HG03060 (cell line): ENCODE data around the gene PHF2.
"Not testable (repeated sequence)": the region's sequence is repeated elsewhere in the genome, so short reads cannot be mapped to it uniquely, and the experiment has no call there.

Experiments
- ATAC-seq: cut with Tn5 transposase; IDR thresholded peaks from one replicate; pipeline ENCODE4 v1.9.1; 2021; ENCODE audit warnings: low read depth, moderate number of reproducible peaks; ENCODE audit not compliant: unreplicated experiment

PHF2 gene

DNA sequence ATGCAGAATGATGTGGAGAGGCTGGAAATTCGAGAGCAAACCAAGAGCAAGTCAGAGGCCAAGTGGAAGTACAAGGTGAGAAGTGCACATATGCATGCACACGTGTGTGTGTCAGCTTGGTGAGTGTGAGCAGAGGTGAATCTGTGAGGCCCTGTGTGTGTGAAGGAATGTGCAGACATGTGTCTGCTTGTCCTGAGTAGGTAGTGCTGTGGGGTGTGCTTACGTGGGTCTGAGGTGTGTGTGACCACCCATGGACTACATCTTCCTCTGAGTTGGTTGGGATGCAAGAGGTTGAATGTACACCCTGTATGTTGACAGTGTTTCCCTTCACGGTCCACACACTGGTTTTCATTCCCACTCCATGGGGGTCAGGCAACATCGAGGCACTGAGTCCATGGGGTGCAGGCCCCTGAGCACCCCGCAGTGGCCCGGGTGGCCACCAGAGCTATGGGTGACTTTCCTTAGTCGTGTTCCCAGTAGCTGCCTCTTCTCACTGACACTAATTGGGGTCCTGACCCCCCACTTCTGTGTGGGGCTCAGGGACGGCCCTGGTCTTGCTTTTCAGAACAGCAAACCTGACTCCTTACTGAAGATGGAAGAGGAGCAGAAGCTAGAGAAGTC, 86.7 kb downstream of the PHF2 start:
- no peak for ATAC-seq

DNA sequence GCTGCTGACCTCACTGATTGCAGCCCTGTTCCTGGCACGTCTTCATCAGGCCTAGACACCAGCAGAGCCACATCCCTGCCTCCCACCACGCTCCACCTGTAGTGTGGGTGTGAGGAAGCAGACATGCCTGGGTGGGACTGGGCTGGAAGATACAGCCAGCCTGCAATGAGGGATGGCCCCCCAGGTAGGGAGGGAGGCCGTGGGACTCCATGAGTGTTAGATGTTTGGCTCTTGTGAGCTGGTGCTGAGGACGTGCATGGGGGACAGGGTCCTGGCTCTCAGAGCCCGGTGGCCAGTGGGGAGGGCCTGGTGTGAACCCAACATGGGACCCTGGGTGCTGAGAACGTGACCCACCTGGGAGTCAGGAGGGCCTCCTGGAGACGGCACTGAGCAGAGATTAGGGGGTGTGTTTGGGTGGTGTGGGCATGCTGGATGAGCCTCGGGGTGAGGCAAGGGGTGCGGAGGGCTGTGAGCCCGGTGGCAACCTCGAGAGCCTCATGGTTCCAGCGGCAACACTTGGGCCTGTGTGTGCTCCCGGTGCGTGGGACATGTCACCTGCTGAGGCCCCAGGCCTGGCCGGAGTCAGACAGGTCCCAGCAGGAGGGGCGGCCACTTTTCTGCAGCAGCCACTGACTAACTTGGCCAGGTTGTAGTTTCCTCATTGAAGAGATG, 87.6 kb downstream of the PHF2 start:
- ATAC-seq = no peak

DNA sequence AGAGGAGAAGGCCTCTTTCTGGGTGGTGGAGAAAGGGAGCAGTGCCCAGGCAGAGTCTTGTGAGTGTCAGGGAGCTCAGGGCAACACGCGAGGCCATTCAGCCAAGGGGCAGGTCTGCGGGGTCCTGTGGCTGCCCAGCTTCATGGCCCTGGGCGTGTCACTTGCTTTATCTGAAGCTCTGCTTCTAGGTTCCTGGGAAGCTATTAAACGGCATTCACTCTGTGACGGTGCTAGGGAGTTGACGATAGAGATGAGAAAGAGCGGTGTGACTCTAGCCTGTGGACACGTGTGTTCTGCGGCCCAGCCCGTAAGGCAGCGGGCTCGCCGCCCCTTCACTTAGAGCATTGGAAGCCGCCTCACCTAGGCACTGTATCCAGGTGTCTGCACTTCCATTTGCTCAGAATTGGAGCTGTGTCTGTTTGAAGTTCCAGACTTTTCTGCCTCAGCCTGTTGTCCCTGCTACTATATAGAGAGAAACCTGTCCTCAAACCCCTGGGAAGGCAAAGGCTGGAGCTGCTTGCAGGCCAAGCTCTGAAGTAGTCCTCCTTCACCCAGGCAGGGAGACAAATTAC, 88.3 kb downstream of the PHF2 start:
- no peak for ATAC-seq

DNA sequence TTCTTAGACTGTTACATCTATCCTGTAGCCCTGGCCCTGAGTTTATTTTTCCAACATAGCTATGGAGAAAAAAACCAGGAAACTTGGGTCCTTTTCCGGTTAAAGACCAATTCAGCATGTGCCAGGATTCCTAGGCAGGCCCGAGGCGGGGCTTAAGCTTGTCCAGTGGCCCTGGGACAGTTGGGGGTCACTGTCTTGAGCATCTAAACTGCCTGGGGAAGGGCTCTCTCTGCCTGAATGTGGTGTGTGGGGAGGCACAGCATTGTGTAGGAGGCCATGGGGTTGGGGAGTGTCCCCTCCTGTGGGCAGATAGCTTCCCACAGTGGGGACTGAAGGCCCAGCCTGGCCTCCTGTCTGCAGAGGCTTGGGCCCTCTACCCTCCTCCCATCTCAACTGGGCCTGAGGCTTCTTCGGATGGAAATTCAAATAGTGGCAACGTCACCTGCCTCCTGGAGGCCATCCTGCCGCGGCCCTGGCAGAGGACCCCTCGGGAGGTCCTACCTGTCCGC, 88.8 kb downstream of the PHF2 start:
- ATAC-seq = no peak

DNA sequence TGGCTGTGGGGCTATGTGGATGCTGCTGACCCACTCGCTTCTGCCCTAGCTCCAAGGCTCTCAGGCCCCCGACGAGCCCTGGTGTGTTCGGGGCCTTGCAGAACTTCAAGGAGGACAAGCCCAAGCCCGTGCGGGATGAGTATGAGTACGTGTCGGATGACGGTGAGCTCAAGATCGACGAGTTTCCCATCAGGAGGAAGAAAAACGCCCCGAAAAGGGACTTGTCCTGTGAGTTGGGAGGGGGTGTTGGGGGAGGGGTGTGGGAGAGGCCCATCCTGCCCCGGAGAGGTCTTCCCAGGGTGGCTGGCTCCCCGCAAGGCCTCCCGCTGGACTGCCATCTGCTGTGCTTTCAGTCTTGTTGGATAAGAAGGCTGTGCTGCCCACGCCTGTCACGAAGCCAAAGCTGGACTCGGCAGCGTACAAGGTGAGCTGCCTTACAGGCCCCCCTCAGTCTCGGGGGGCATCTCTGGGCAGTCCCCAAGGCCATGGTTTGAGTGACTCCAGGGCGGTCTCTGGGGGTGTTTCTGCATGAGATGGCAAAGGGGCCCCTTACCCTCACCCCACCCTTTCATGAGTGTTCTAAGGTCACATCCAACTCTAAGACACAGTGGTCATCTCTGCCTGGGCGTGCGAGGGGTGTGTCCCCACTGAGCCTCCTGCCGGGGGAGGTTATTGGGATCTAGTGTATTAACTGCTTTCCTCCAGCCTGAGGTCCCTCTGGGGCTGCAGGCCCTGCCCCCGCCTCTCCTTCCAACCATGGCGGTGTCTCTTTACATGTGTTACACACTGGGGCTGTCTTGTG, 89.5 kb downstream of the PHF2 start:
- no peak for ATAC-seq

DNA sequence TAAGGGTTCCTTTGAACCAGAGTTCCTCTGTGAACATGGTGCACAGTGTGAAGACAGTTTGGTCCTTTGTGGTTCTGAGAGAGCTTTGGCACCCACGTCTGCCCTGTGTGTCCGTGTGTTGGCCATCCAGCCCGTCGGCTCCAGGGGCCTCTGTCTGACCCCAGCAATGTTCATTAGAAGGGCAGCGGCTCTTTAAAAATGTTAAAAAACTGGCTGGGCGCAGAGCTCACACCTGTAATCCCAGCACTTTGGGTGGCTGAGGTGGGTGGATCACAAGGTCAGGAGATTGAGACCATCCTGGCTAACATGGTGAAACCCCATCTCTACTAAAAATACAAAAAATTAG, 90.0 kb downstream of the PHF2 start:
- not testable (repeated sequence) for ATAC-seq

DNA sequence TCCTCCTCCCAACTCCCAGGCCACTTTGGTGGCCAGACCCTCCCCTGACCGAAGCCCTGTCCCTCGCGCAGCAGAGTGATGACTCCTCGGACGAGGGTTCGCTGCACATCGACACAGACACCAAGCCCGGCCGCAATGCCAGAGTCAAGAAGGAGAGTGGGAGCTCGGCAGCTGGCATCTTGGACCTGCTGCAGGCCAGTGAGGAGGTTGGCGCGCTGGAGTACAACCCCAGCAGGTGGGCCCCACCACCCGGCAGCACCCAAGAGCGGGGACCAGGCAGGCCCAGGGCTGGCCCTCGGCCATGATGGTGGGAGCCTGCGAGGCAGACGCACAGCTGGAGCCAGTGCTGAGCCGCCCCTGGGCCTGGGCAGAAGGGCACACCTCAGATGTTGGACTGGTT, 90.6 kb downstream of the PHF2 start:
- no peak for ATAC-seq

DNA sequence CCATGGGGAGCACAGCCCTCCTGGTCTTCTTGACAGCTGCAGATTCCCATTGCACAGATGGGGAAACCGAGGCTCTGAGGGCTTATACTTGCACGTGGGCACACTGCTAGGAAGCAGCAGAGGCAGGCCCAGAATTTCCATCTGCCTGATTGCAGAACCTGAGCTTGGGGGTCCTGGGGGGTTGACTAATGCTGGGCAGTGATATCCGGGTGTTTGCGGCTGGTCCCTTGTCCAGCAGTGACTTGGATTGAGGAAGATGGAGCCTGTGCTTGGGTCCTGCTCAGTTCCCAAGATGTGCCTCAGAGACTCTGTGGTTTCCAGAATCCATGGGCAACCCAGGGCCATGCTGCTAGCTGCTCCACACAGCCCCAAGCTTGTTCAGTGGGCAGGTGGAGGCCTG, 91.2 kb downstream of the PHF2 start:
- ATAC-seq = no peak

DNA sequence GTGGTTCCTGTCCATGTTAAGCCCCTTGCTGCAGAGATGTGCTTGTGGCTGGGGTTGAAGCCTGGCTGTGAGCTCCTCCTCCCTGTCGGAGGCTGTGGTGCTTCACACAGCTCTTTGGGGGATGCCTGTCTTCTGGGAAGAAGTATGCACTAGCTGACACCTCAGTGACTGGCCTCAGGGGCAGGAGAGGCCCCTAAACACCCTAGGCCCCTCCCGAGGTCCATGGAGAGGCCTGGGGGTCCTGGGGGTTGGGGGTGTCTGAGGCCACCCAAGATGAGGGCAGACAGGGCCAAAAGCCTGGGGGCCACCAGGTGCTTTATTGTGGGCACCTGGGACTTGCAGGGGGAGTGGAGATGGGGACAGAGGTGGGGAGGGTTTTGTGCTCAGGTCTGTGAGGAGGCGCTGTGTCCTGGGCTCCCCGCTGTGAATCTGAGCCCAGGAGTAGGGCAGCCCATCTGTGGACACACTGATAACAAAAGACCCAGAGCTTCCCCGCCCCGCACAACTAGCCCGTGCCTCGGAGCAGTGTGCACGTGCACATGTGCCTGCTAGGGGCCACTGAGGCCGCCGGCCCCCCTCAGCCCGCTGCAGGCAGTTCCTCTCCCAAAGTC, 92.0 kb downstream of the PHF2 start:
- ATAC-seq = no peak

DNA sequence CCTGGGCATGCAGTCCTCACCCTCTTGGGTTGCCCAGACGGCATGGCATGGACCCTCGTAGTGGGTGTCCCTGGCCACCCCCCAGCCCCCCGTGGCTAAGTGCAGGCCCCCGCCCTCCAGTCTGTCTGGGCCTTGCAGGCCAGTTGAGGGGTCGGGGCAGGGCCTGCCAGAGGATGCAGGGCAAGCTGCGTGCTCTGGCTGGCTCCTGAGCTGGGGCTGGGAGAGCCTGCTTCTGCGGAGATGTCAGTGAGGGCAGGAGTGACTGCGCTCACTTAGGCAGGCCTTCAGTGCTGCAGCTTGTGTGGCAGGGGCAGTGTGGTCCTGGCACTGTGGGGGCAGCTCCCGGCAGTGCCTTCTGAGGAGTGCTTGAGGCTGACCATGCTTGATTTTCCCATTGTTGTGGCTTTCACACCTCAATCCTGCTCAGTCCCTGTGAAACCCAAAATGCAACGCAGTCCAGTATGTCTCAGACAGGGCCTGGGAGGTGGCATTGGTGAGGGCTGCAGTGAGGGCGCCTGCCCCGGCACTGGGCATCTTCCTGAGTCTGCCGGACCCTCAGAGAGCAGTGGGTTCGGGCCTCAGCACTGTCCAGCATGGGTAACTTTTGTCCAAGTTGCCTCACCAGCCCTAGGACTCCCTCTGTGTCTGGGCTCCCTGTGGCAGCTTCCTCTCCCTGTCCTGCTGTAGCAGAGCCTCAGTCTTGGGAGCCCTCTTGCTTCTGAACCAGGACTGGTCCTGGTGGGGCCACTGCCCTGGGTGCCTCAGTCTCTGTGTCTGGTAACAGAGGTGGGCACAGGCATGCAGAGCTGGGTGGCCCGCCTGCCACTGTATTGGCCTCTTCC, 93.0 kb downstream of the PHF2 start:
- no peak for ATAC-seq

DNA sequence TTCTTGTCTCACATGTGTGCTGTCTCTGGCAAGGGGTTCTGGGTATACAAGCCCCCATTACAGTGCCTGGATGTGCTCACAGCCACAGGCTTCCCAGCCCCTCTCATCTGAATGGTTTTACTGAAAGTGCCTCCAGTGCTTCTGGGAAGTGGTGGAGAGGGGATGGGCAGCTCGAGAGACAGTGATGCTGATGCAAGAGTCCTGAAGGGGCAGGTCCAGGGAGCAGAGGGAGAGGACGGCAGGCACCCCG, 93.5 kb downstream of the PHF2 start:
- no peak for ATAC-seq

DNA sequence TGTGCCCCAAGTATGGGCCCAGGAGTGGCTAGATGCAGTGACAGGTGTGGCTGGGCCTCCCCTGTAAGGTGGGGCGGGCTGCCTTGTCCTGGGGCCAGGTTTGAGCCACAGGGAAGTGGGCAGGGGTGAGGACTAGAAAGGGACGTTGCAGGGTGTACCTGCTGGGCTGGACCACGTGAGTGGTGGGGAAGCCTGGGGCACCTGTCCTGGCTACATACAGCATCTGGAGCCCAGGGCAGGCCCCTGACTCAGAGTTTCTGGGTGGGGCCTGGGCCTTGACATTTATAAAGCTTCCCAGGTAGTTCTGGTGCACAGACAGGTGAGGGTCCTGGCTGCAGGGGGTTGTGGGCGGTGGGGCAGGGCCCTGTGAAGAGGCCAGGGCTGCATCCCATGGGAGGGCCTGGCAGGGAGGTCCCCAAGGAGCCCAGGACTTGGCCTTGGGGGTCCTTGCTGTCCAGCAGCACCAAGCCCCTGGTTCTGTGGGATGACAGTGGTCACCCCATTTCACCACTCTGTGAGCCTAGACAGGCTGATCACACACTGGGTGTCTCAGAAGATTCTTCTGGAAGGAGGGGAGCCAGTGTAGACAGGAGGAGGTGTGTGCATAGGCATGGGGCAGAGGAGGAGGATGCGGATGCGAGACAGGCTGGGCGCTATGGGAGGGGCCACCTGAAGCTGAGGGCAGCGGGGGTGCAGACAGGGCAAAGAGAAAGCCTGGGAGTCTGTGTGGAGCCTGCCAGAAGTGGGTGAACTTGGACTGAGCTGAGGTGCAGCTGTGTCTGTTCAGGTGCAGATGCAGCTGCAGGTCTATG, 94.0 kb downstream of the PHF2 start:
- no peak for ATAC-seq

DNA sequence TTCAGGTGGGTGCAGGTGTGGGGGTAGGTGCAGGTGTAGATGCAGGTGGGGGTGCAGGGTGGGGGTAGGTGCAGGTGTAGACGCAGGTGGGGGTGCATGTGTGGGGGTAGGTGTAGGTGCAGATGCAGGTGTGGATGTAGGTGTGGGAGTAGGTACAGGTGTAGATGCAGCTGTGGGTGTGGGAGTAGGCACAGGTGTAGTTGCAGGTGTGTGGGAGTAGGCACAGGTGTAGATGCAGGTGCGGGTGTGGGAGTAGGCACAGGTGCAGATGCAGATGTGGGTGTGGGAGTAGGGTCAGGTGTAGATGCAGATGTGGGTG, 94.6 kb downstream of the PHF2 start:
- no peak for ATAC-seq

DNA sequence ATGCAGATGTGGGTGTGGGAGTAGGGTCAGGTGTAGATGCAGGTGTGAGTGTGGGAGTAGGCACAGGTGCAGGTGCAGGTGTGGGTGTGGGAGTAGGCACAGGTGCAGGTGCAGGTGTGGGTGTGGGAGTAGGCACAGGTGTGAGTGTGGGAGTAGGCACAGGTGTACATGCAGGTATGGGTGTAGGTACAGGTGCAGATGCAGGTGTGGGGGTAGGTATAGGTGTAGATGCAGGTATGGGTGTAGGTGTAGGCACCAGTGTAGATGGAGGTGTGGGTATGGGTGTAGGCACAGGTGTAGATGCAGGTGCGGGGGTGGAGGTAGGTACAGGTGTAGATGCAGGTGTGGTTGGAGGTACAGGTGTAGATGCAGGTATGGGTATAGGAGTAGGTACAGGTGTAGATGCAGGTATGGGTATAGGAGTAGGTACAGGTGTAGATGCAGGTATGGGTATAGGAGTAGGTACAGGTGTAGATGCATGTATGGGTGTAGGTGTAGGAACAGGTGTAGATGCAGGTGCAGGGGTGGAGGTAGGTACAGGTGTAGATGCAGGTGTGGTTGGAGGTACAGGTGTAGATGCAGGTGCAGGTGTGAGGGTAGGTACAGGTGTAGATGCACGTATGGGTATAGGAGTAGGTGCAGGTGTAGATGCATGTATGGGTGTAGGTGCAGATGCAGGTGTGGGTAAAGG, 96.1 kb downstream of the PHF2 start:
- ATAC-seq = not testable (repeated sequence)

DNA sequence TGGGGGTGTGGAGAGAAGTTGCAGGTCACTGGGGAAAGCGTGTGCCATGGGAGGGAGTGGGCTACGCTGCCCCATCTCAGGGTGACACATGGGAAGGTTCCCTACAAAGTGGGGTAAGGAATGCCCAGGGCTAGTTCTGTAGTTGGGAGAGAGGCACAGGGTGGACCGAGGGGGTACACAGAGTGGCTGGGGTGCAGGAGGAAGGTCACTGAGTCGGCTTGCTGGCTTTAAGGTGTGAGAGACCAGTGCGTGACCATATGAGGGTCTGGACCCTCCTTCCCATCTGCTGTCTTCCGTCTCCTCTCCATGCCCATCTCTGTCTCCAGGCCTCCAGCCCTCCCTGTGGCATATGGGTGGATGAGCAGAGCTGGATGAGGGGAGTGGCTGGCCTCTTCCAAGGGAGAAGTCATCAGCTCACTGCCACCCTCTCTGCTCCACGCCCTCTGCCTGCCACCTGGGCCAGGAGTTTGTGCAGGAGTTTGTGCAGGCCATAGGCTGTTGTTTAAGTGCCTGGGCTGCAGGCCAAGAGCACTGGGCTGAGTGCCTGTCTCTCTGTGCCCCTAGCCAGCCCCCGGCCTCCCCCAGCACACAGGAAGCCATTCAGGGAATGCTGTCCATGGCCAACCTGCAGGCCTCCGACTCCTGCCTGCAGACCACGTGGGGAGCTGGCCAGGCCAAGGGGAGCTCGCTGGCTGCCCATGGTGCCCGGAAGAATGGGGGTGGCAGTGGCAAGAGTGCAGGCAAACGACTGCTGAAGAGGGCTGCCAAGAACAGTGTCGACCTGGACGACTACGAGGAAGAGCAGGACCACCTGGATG, 96.8 kb downstream of the PHF2 start:
- no peak for ATAC-seq

DNA sequence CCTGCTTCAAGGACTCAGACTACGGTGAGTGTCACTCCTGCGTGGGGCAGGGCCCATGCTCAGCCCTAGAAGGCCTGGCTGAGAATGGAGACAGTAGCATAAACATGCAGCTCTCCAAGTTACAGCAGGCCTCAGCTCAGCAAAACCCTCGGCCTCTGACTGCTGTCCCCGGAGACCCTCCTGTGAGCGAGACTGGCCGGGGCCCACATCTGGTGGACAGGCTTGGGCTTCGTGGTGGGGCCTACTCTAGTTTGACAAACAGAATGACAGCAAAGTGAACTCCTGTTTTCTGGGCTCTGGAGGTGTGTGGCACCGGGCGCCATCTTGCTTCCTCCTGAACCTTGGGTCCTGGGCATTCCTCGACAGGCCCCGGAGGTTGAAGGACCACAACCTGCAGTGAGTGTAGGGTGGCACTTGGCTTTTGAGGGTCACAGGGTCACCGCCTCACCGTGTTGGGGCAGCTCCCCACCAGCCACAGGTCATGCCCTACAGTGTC, 97.5 kb downstream of the PHF2 start:
- ATAC-seq = no peak

DNA sequence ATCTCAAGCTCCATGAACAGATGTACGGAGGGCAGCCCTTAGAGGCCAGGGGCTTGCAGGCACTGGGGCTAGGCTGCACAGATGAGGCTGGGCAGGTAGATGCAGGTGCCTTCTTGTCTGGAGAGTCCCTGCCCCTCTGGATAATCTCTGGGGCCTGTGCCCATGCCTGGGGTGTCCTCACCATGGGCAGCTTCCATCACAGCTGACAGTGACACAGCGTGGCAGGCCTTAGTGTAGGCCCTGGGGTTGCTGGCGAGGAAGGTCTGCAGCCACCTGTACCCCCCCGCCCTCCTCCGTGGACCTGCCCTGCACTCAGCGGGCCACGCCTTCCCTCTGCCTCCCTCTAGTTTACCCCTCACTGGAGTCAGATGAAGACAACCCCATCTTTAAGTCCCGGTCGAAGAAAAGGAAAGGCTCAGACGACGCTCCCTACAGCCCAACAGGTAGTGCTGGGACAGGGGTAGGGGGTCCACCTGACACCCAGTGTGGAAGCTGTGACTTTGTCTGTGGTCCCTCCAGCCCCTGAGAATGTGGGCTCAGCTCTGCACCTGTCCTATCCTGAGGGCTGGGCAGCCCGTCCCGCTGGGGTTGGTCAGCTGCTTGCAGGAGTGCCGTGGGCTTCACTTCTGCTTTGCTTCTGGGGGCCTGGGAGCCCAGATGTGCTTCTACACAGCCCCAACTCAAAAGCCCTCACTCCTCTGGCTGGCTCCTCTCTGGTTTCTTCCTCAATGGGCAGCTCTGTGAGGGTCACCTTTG, 98.4 kb downstream of the PHF2 start:
- no peak for ATAC-seq
